ENCODE measurements around the gene FUT7. TPM values are rescaled to one million over a fixed set of nuclear protein-coding genes. Genes with fewer than 3 reads are reported as not detected.

The FUT7 gene
- total RNA-seq, 1 donor from 2014 or later = 0.20 TPM

- no peak overlapping the region for H3K4me3 Mint-ChIP-seq (ENCODE audit: unreplicated experiment)
These were observed 30.5 kb upstream of the FUT7 start for GRCh38 chr9:137062384-137062783.

DNA sequence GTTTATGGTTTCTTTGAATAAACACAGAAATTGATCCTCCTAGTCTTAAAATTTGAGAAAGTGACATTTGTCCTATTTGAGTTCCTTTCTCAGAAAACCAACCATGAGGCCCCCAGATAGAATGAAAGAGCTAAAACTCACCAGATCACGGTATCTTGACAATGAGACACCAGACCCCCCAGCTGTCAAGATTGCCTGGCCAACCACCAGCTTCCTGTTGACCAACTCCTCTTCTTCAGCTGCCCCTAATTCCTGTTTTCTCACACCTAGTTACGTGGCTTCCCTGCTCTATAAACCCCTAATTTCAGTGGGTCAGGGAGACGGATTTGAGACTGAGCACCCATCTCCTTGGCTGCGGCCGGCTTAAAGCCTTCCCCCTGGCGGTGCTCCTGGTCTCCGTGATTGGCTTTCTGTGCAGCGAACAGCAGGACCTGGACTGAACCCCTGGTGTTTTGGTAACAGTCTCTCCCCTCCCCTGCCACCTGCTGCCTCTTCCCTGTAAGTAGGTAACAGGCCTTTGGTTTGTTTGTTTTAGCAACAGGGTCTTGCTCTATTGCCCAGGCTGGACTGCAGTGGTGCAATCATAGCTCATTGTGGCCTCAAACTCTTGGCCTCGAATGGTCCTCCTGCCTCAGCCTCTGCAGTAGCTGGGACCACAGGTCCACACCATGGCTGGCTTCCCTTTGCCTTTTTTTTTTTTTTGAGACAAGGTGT is 26.8 kb upstream of the FUT7 start:
- Mint-ChIP-seq H3K4me3 (ENCODE audit: unreplicated experiment) (no peak overlapping the region), H3K27me3 (ENCODE audit: unreplicated experiment) (peaks cover 10% of the 10 kb centered on the region), H3K36me3 (ENCODE audit: unreplicated experiment) (no peaks in the 10 kb centered on the region), H3K9me3 (ENCODE audit: unreplicated experiment) (peaks cover 8% of the 10 kb centered on the region), H3K27ac (ENCODE audit: unreplicated experiment) (no peak overlapping the region), H3K4me1 (ENCODE audit: low read depth, unreplicated experiment) (peaks cover 2% of the 10 kb centered on the region)
- no peak for DNase-seq
- TF ChIP-seq, protein P1, sequence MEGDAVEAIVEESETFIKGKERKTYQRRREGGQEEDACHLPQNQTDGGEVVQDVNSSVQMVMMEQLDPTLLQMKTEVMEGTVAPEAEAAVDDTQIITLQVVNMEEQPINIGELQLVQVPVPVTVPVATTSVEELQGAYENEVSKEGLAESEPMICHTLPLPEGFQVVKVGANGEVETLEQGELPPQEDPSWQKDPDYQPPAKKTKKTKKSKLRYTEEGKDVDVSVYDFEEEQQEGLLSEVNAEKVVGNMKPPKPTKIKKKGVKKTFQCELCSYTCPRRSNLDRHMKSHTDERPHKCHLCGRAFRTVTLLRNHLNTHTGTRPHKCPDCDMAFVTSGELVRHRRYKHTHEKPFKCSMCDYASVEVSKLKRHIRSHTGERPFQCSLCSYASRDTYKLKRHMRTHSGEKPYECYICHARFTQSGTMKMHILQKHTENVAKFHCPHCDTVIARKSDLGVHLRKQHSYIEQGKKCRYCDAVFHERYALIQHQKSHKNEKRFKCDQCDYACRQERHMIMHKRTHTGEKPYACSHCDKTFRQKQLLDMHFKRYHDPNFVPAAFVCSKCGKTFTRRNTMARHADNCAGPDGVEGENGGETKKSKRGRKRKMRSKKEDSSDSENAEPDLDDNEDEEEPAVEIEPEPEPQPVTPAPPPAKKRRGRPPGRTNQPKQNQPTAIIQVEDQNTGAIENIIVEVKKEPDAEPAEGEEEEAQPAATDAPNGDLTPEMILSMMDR (IDR thresholded peaks at IDR 0.05; ENCODE audit: partially characterized antibody, unreplicated experiment) = no peak

More at GRCh38 chr9:137062384-137062783, 30.5 kb upstream of the FUT7 start:
- Mint-ChIP-seq H3K36me3 (ENCODE audit: unreplicated experiment) (no peaks in the 10 kb centered on the region), H3K27me3 (ENCODE audit: unreplicated experiment) (peaks cover 5% of the 10 kb centered on the region), H3K4me1 (ENCODE audit: low read depth, unreplicated experiment) (no peaks in the 10 kb centered on the region), H3K27ac (ENCODE audit: unreplicated experiment) (no peak overlapping the region), H3K9me3 (ENCODE audit: unreplicated experiment) (peaks cover 8% of the 10 kb centered on the region)
- DNase-seq = no peak
- TF ChIP-seq, protein P1 (IDR thresholded peaks at IDR 0.05; ENCODE audit: partially characterized antibody, unreplicated experiment) = no peak

- Mint-ChIP-seq H3K4me3 (ENCODE audit: unreplicated experiment) (no peak overlapping the region), H3K4me1 (ENCODE audit: low read depth, unreplicated experiment) (peaks cover 2% of the 10 kb centered on the region), H3K36me3 (ENCODE audit: unreplicated experiment) (no peaks in the 10 kb centered on the region), H3K9me3 (ENCODE audit: unreplicated experiment) (peaks cover 8% of the 10 kb centered on the region), H3K27me3 (ENCODE audit: unreplicated experiment) (peaks cover 10% of the 10 kb centered on the region), H3K27ac (ENCODE audit: unreplicated experiment) (peak overlapping the region; percentile 38)
- TF ChIP-seq, protein P1 (IDR thresholded peaks at IDR 0.05; ENCODE audit: partially characterized antibody, unreplicated experiment) = no peak
- DNase-seq = no peak
These were observed 25.7 kb upstream of the FUT7 start for GRCh38 chr9:137057545-137057944.

DNA sequence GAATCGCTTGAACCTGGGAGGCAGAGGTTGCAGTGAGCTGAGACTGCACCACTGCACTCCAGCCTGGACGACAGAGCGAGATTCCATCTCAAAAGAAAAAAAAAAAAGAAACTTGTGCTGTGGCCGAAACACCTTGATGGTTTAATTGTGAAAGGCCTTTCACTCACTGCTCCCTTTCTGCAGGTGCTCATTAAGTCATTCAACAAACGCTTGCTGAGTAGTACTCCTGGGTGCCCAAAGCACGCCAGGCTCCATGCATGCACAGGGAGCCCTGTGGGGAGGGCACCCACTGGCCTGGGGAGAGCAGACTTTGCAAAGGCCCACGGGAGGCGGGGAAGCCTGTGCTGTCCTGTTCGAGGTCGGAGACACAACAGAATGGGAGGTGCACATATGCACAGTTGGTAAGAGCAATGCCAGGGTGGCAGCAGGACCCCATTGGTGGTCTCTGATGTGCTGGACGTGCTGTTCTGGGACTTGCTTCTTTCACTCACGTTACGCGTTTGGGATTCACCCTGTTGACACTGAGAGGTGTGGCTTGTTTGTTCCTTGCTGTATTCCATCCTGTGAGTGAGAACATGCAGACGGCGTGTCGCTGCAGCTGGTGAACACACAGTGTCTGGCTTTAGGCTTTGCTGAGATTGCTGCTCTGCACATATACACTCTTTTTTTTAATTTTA is 25.0 kb upstream of the FUT7 start:
- no peak for DNase-seq
- Mint-ChIP-seq H3K27ac (ENCODE audit: unreplicated experiment) (no peak overlapping the region), H3K27me3 (ENCODE audit: unreplicated experiment) (peaks cover 12% of the 10 kb centered on the region), H3K36me3 (ENCODE audit: unreplicated experiment) (no peaks in the 10 kb centered on the region), H3K4me3 (ENCODE audit: unreplicated experiment) (no peak overlapping the region), H3K4me1 (ENCODE audit: low read depth, unreplicated experiment) (peaks cover 2% of the 10 kb centered on the region), H3K9me3 (ENCODE audit: unreplicated experiment) (peaks cover 4% of the 10 kb centered on the region)
- TF ChIP-seq, protein P1 (IDR thresholded peaks at IDR 0.05; ENCODE audit: partially characterized antibody, unreplicated experiment) = no peak
